Measurements from ENCODE around the gene CALML6. TPM values are rescaled to one million over a fixed set of nuclear protein-coding genes. Genes with fewer than 3 reads are reported as not detected.
"Not testable (repeated sequence)": the region's sequence is repeated elsewhere in the genome, so short reads cannot be mapped to it uniquely, and the experiment has no call there.

CALML6 gene
- total RNA-seq, 1 donor from 2014 or later: 0.32 TPM

DNA sequence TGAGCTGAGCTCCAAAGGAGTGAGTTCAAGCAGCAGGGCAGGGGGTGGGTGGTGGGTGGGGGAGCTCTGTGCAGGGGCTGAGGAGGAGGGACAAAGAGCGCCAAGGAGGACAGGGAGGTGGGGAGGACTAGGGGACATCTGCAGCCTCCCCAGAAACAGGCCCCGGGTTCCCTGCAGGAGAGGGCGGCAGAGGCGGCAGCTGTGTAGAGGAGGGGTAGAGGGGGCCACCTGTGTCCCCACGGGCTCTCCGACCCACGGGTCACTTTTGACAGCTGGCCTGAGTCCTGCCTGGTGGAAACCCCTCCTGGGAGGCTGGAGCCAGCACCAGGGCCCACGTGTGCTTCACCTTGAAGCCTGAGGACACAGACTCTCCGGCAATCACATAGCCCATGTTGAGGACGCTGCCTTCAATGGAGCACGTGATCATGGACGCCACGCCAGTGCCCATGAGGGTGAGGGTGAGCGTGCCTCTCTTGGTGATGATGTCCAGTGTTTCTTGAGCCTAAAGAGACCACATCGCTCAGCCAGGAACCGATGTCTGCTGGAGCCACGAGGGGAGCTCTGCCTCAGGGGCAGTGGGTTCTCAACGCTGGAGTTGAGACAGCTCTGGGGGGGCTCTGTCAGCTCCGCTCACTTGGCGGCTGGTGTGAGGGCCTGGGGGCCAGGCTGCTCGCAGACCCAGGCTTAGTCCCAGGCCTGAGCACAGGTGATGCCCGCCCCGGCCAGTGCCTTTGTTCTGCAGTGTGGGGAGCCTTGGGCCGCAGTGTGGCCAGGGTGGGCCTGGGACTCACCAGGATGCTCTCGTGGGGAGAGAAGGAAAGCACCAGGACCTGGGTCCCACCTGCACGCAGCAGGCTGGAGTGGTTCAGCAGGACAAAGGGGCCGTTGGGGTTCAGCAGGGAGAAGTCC is 10.6 kb downstream of the CALML6 start:
- no peak for DNase-seq (ENCODE audit: low spot score)

DNA sequence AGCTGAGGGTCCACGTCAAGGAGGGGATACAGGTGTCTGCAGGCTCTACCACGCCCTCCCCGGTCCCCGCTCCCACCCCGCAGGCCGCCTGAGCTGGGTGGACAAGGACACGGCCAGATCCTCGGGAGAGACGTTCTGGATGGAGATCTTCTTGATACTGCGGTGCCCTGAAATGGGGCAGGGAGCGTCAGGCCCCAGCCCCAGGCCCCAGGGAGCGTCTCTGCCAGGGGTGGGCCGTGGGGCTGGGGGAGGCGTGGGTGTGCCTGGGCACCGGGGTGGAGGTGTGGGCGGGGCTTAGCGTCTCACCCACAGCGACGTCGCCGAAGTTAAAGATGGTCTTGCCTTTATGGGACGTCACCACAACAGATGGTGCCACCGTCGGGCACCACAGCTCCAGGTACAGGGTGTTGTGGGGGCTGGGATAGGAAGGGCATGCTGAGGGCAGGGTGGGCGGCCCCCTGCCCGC is 11.3 kb downstream of the CALML6 start:
- no peak for DNase-seq (ENCODE audit: low spot score)

DNA sequence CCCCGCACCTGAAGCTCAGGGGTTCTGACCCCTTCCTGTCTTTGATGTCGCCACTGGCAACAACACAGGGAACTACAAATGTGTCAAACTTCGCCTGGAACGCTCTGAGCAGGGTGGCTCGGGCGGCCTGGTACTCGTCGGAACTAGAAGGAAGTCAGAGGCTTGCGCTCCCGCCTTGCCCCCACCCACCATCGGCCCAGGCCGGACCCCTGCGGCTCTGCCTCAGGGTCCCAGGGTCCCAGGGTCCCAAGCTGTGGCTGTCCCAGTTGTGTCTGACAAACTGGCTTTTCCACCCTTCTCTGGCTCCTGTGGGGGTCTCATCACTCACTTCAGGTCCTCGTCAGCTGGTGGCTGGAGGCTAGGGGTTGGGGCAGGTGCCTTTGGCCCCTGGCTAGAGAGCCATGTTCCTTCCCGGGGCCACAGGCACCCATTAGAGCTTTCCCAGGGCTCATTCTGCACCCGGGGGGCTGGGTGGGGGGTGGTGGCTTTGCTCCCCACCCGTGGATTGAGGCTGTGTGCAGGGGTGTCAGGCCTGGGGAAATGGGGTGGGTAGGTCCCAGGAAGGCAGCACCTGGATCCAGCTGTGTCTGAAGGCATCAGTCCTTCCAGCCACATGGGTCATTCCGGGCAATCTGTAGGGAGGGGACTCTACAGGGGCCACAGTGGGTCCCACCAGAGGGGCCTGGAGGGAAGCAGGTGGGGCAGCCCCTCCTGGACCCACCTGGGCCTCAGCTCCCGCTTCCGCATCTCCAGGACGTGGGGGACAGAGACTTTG is 12.0 kb downstream of the CALML6 start:
- DNase-seq (ENCODE audit: low spot score): no peak

DNA sequence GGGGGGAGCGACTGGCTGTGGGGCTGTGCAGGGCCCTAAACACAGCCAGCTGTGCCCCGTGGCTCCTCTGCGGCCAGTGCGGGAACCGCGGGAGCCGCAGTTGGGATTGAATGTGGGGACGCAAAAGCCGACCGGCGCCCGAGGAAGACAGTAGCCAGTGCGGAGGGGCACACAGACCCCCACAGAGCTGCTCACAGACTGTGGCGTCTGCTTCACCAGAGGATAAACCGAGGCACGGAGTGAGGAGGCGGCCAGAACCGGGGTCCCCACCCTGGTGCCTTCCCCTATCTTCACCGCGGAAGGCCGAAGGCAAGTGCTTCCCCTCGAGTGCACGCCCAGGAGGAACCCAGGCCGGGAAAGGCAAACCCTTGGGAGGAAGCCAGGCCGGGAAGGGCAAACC is 12.7 kb downstream of the CALML6 start:
- DNase-seq (ENCODE audit: low spot score): no peak

DNA sequence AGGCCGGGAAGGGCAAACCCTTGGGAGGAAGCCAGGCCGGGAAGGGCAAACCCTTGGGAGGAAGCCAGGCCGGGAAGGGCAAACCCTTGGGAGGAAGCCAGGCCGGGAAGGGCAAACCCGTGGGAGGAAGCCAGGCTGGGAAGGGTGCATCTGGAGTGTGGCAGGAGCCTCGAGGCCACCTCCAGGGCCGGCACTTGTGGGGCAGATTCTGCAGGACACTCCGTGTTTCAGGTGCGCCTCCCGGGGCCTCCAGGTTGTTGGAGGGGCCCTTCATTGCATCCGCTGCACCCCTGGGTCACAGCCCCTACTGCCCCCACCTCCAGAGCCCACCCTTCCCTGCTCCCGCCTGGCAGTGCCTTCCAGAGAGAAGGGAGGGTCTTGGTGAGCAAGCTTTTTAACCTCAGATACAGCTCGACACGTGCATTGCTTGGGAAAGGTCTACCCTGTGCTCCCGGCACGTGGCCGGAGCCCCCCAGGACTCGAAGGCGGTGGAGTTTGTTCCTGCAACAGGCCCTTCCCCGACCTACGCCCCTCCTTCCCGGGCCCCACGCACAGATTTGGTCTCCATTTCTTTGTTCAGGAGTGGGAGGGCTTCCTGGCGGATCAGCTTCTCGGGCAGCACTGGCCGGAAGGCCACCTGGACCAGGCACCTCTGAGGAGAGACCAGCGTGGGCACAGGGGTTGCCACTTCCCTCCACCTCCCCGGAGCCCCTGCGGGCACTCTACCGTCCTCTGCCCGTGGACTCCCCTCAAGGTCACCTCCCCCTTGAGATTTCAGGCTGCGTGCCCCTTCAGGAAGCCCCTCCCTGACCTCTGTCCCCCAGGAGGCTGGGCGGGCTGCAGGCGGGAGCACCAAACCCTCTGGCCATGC is 13.4 kb downstream of the CALML6 start:
- no peak for DNase-seq (ENCODE audit: low spot score)

DNA sequence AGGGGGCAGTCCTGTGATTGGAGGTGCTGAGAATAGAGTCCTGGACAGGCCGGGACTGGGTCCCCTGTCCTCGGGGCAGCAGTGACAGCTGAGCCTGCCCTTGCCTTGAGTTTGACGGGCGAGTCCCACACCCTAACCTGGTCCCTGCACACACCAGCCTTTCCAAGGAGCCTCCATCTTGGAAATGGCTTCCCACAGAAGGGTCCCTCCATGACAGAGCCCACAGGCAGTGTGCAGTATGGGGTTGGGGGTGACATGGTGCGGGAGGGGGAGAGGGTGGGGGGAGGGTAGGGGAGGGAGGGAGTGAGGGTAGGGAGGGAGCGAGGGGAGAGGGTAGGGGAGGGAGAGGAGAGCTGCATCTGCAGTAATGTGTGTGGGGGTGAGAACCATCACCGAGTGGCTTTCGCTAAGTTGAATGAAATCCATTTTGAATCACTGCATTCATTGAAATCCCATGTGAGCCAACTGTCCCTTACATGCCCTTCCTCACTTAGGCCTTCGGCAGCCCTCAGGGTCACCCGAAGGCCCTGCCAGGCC is 14.1 kb downstream of the CALML6 start:
- DNase-seq (ENCODE audit: low spot score): no peak

DNA sequence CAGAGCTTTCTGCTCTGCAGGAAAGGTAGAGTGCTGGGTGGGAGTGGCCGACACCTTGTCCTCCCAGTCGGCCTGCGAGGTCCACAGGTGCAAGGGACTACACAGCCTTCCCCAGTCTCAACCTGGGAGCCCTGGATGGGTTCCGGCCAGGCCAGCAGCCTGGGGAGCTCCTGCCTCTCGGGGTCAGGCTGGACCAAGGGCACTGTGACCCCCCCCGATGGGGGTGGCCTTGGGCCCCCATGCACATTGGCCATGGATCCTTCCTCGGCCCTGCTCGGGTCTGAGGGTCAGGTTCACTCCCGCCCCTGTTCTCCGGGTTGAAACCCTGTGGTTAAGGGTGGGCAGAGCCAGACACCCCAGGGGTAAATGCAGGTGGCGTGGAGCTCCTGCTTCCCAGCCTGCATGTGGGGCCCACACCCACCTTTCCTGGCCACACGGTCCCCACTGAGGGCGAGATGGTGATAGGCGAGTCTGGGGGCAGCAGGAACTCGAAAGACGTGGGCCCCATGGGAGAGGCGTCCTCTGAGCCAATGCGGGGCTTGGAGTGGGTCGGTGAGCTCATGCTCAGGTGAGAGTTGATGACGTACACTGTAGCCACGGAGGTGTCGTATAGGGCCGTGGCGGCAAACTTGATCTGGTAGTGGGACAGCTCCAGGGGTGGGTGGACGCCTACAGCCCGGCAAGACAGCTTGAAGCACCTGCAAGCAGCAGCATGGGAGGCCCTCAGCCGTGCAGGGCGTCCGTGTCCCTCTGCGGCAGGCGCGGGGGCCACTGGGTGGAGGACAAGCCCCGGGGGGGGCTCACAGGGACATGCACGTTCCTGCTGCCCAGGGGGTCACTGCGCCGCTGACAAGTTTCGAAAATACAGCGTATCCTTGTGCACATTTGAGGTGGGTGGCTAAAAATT is 14.8 kb downstream of the CALML6 start:
- DNase-seq (ENCODE audit: low spot score): no peak

DNA sequence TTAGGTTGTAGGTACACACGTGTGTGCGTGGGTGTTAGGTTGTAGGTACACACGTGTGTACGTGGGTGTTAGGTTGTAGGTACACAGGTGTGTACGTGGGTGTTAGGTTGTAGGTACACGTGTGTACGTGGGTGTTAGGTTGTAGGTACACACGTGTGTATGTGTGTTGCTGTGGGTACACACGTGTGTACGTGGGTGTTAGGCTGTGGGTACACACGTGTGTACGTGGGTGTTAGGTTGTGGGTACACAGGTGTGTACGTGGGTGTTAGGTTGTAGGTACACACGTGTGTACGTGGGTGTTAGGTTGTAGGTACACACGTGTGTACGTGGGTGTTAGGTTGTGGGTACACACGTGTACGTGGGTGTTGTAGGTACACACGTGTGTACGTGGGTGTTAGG is 19.8 kb downstream of the CALML6 start:
- DNase-seq (ENCODE audit: low spot score): not testable (repeated sequence)

DNA sequence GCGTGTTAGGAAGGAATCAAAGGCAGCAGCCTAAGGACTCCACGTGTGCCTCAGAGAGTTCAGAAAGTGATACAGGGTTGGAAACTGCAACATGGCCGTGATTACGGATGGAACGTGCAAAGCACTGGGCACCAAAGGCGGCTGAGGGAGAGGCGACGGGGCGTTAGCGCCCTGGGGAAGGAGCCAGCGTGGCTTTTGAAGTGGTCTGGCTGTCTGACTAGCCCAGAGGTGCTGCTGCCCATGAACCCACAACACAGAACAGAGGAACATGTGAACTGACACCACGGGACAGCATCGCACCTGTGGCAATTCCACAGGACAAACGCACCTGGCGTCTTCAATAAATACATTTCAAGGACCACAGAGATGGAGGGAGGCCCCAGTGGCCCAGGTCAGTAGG is 22.0 kb downstream of the CALML6 start:
- no peak for DNase-seq (ENCODE audit: low spot score)

DNA sequence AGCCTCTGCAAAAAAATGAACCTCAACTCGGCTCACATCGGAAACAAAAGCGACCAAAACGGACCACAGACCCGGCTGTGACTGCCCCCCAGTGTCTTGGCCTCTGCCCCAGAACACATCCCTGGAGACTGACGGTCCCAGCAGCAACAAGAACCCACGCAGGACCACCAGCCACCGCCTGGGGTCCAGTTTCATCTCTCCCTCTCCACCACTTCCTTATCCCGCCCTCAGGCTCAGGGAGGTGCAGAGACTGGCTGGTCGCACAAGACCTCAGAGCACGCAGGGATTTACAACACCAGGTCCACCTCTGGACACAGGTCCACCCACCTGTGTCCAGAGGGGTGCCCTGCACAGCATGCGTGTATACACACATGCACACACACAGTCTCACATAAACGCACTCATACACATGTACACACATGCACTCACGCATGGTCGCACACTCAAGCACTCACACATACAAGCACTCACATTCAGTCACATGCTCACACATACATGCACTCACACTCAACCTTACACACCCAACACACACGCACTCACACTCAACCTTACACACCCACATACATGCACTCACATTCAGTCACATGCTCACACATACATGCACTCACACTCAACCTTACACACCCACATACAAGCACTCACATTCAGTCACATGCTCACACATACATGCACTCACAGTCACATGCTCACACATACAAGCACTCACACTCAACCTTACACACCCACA is 22.7 kb downstream of the CALML6 start:
- DNase-seq (ENCODE audit: low spot score): no peak

DNA sequence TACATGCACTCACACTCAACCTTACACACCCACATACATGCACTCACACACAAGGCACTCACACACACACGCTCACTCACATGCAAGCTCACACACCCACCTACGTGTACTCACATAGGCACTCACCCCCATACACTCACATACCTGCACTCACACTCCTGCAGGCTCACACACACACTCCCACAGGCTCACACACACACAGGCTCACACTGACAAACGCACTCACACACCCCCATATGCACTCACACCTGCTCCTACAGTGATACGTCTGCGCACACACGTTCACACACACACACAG is 23.2 kb downstream of the CALML6 start:
- DNase-seq (ENCODE audit: low spot score): no peak

DNA sequence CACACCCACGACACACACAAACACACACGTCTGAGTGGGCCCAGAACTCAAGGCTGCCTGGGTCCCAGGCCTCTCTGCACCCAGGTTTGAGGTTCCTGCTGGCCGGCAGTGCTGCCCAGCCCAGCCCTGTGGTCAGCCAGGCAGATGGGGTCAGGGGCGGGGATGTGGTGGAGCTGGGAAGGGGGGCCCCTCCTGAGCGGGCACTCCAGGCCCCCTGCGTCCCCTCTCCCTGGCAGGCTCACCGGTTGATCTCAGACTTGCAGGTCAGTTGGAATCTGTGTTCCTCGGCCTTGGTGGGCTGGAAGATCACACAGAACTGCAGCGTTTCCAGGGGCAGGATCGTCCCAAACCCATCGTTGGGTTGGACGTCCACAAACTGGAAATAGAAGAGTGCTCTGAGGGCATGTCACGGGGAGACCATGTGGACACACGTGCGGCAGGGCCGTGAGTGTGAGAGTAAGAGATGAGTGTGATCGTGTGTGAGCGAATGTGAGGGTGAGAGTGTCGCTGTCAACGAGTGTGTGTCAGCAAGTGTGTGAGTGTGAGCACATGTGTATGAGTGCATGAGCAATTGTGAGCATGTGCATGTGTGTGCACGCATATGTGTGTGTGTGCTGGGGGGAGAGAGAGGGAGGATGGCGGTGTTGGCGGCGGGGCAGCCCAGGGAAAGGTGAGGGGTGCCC is 23.7 kb downstream of the CALML6 start:
- DNase-seq (ENCODE audit: low spot score): no peak

DNA sequence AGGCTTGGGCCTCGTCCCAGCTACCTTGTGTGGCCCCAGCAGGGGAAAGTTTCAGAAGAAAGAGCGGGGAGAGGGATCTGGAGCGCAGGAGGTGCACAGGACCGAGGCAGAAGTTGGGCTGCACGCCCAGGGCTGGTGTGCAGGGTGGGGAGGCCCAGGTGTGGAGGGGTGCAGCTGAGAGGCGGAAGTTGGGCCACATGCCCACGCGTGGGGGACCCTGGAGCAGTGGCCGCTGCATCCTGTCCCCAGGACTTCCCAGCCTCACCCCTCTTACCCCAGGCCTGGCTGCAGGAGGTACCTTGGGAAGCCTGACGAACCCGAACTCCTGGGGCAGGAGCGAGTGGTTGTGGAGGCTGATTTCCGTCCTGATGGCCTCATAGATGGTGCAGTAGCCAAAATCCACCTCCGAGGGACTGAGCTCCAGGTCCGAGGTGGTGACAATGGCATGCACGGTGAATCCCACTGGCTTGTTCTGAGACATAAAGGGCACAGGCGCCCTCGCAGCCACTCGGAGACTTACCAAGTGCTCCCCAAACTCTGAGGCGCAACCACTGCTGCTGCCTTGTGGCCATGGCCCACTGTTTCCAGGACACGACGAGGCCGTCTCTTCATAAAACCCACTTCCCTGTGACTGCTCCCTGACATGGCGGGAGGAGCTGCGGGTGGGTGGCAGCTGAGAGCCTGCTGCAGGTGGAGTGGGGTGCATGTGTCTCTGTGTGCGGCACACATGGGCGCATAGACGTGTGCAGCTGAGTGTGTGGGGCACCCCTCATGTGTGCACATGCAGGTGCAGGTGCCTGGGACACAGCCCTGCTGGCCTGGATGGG is 24.4 kb downstream of the CALML6 start:
- DNase-seq (ENCODE audit: low spot score): no peak

DNA sequence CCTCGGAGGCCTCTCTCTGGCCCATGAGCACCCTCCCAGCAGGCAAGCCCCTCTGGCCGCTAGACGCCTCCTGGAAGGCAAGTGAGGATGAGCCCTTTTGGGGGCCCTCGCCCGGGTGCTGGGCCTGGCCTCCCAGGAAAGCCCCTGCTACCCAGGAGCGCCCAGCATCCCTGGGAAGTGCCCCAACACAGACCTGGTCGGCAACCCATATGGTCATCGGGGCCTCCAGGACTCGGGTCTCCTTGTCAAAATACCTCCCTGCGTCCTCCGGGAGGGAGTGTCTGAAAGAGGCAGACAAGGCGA is 25.0 kb downstream of the CALML6 start:
- no peak for DNase-seq (ENCODE audit: low spot score)

DNA sequence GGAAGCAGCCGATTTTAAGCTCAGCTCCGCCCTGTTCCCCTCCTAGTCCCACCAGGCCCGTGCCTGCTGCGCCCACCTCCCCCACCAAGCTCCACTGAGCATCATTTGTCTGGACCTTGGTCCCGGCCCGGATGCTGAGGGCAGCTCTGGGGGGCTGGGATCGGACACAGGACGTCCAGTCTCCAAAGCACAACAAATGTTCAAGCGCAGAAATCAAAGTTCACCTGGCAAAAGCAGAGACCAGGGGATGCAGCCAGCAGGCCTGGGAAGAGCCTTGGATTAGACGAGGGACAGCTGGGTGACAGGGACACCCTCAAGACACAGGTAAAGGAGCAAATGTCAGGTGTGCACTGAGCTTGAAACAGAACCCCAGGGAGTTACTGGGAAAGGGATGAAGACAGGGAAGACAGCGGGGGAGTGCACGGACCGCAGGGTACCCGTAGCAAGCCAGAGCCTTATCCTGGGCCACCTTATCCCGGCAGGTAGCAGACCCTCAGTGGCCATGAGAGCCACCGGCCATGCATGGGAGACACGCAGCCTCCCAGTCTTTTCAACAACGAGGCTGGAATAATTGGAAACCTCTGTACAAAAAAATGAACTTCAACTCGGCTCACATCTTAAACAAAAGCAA is 26.3 kb downstream of the CALML6 start:
- no peak for DNase-seq (ENCODE audit: low spot score)

DNA sequence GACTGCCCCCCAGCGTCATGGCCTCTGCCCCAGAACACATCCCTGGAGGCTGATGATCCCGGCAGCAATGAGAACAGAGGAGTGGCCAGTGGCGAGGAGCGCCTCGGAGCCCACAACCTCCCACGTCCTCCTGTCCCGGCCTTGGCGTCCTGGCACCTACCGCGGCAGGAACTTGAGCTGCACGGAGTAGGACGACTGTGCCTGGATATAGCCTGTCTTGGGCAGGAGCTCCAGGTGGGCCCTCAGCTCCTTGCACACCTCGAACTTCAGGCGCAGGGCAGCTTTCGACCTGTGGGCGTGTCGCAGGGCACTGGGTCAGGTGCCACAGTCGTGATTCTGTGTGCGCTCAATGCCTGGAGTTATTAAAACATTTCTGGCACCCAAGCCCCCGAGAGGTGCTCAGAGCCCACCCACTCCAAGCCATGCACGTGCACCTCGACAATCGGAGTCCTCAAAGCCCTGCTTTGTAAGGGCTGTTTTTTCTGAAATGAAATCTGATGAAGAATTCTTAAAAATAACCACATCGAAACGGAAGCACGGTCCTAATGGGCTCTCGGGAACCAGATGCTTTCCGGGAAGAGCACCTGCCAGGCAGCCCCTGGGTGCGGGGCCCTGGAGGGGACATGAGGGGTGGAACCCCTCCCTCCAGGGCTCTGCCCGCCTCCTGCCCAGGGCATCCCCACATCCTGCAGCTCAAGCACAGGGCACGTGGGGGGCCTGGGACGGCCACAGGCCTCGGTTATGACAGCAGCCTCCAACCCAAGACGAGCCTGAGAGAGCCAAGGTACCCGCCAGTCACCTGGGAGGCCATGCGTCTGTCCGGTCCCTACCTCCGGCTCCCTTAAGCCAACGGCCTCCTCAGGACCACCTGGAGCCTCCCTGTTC is 27.1 kb downstream of the CALML6 start:
- DNase-seq (ENCODE audit: low spot score): no peak

All from mucosa of gallbladder (tissue), 1 donor.